Measurements from ENCODE around the gene PCDHGA3.
"Not testable (repeated sequence)": the region's sequence is repeated elsewhere in the genome, so short reads cannot be mapped to it uniquely, and the experiment has no call there.

PCDHGA3 gene

DNA sequence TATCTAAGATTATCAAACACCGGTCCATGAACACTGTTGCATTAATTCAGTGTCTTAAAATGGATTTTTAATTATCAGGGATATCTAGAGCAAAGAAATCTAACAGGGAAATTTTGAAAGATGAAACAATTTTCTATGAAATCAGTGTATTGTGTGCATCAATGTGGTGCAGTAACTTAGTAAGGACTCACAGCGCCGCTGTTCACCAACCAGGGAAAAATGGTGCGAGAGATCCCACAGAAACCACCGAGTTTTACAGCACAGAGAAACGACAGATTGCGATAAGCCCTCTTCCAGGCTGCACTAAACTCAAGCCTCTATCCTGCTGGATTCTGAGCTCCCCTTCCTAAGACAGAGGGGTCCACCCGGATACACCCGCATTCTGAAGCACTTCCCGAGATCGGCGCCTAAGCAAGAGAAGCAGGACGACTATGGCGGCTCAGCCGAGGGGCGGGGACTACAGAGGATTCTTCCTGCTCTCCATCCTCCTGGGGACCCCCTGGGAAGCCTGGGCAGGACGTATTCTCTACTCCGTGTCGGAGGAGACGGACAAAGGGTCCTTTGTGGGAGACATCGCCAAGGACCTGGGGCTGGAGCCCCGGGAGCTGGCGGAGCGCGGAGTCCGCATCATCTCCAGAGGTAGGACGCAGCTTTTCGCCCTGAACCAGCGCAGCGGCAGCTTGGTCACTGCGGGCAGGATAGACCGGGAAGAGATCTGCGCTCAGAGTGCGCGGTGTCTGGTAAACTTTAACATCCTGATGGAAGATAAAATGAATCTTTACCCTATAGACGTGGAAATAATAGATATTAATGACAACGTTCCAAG is 39.1 kb downstream of the PCDHGA3 start, which contains the start of gene PCDHGA7:
Gene PCDHGA7, plus strand, starts transcription at position 274 of the 826 bp plus-strand sequence. Its CDS starts 158 bp downstream, at position 432.
- DNase-seq (ENCODE audit: low read depth in 2 of 2), result no peak

- DNase-seq (ENCODE audit: low read depth in 2 of 2), result no peak
Observed at GRCh38 chr5:141383345-141383744, 39.7 kb downstream of the PCDHGA3 start.

DNA sequence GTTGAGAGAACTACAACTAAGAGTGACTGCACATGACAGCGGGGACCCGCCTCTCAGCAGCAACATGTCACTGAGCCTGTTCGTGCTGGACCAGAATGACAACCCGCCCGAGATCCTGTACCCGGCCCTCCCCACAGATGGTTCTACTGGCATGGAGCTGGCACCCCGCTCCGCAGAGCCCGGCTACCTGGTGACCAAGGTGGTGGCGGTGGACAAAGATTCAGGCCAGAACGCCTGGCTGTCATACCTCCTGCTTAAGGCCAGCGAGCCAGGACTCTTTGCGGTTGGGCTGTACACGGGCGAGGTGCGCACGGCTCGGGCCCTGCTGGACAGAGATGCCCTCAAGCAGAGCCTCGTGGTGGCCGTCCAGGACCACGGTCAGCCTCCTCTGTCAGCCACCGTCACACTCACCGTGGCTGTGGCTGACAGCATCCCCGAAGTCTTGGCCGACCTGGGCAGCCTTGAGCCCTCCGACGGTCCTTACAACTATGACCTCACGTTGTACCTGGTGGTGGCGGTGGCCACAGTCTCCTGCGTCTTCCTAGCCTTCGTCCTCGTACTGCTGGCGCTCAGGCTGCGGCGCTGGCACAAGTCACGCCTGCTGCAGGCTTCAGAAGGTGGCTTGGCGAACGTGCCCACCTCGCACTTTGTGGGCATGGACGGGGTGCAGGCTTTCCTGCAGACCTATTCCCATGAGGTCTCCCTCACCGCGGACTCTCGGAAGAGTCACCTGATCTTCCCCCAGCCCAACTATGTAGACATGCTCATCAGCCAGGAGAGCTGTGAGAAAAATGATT is 41.0 kb downstream of the PCDHGA3 start:
- DNase-seq (ENCODE audit: low read depth in 2 of 2), result no peak

DNA sequence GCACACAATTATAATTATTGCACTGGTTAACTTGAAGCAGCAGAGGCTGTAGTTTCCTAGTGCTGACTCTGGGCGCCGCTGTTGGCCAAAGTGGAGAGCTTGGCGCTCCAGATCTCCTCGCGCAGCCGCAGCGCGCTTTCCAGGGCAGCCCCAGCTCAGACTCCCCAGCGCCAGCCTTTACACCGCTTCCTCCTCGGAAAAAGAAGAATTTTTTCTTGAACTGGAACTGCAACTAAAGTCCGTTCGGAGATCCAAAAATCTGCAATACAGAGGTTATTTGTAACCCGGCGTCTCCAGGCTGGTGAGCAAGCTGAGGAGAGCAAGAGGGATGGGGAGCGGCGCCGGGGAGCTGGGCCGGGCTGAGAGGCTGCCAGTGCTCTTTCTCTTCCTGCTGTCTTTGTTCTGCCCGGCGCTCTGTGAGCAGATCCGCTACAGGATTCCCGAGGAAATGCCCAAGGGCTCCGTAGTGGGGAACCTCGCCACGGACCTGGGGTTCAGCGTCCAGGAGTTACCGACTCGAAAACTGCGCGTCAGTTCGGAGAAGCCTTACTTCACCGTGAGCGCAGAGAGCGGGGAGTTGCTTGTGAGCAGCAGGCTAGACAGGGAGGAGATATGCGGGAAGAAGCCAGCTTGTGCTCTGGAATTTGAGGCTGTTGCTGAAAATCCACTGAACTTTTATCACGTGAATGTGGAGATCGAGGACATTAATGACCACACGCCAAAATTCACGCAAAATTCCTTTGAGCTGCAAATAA is 44.1 kb downstream of the PCDHGA3 start, which contains the start of gene PCDHGB4:
Gene PCDHGB4, plus strand, starts transcription at position 142 of the 755 bp plus-strand sequence. Its CDS starts 187 bp downstream, at position 329.
- not testable (repeated sequence) for DNase-seq (ENCODE audit: low read depth in 2 of 2)

GRCh38 chr5:141388661-141389060 is 45.0 kb downstream of the PCDHGA3 start:
- DNase-seq (ENCODE audit: low read depth in 2 of 2), result no peak

DNA sequence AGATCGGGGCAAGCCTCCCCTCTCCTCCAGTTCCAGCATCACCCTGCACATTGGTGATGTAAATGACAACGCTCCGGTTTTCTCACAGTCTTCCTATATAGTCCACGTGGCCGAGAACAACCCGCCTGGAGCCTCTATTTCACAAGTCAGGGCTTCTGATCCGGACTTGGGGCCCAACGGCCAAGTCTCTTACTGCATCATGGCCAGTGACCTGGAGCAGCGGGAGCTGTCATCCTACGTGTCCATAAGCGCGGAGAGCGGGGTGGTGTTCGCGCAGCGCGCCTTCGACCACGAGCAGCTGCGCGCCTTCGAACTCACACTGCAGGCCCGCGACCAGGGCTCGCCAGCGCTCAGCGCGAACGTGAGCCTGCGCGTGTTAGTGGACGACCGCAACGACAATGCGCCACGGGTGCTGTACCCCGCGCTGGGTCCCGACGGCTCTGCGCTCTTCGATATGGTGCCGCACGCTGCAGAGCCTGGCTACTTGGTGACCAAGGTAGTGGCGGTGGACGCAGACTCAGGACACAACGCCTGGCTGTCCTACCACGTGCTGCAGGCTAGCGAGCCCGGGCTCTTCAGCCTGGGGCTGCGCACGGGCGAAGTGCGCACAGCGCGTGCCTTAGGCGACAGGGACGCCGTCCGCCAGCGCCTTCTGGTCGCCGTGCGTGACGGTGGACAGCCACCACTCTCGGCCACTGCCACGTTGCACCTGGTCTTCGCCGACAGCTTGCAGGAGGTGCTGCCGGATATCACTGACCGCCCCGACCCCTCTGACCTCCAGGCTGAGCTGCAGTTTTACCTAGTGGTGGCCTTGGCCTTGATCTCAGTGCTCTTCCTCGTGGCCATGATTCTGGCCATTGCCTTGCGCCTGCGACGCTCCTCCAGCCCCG is 45.8 kb downstream of the PCDHGA3 start:
- no peak for DNase-seq (ENCODE audit: low read depth in 2 of 2)

- DNase-seq (ENCODE audit: low read depth in 2 of 2), result no peak
Observed at GRCh38 chr5:141392429-141393198, 49.0 kb downstream of the PCDHGA3 start, which contains the start of gene PCDHGA8. TSS of gene PCDHGA8 (plus strand) at chr5:141392633. CDS start at chr5:141392814, 181 bp downstream.

DNA sequence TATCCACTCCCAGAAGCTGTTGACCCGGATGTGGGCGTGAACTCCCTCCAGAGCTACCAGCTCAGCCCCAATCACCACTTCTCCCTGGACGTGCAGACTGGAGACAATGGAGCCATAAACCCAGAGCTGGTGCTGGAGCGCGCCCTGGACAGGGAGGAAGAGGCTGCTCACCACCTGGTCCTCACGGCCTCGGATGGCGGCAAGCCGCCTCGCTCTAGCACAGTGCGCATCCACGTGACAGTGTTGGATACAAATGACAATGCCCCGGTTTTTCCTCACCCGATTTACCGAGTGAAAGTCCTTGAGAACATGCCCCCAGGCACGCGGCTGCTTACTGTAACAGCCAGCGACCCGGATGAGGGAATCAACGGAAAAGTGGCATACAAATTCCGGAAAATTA is 49.6 kb downstream of the PCDHGA3 start:
- DNase-seq (ENCODE audit: low read depth in 2 of 2), result no peak

- not testable (repeated sequence) for DNase-seq (ENCODE audit: low read depth in 2 of 2)
Observed at GRCh38 chr5:141394401-141395187, 51.0 kb downstream of the PCDHGA3 start.

Measured in stimulated activated CD8-positive, alpha-beta memory T cell treated with anti-CD3 and anti-CD28 coated beads, Interleukin-15, amount 100 ng/mL, for 48 hours (primary cell).